Activated naive CD8-positive, alpha-beta T cell (primary cell): ENCODE measurements around the gene LRRC4C.
A peak's percentile ranks its signal among the peaks of the same experiment; 100 is the strongest.

Source experiments
- H3K27ac Mint-ChIP-seq: one replicate; pipeline ENCODE4 v1.8.0; 2021; ENCODE audit warnings: mixed read lengths
- H3K27me3 Mint-ChIP-seq: one replicate; pipeline ENCODE4 v1.8.0; 2021; ENCODE audit warnings: mixed read lengths
- H3K36me3 Mint-ChIP-seq: one replicate; pipeline ENCODE4 v1.8.0; 2021; ENCODE audit warnings: mixed read lengths
- H3K4me1 Mint-ChIP-seq: one replicate; pipeline ENCODE4 v1.8.0; 2021; ENCODE audit warnings: low read depth, mixed read lengths
- H3K4me3 Mint-ChIP-seq: one replicate; pipeline ENCODE4 v1.8.0; 2021; ENCODE audit warnings: mild to moderate bottlenecking, mixed read lengths
- H3K9me3 Mint-ChIP-seq: one replicate; pipeline ENCODE4 v1.8.0; 2021; ENCODE audit warnings: low read depth, mixed read lengths

LRRC4C gene

GRCh38 chr11:40315122-40315521, 1144.3 kb downstream of the LRRC4C start:
- Mint-ChIP-seq H3K4me1 (no peaks in the 10 kb centered on the region), H3K4me3 (no peak overlapping the region), H3K9me3 (peaks cover 17% of the 10 kb centered on the region)

GRCh38 chr11:40314327-40314726, 1145.1 kb downstream of the LRRC4C start:
- no peaks in the 10 kb centered on the region for H3K4me1 Mint-ChIP-seq
- H3K36me3 Mint-ChIP-seq, result no peaks in the 10 kb centered on the region
- H3K27me3 Mint-ChIP-seq, result no peaks in the 10 kb centered on the region
- no peak overlapping the region for H3K4me3 Mint-ChIP-seq
- no peak overlapping the region for H3K27ac Mint-ChIP-seq
- peaks cover 17% of the 10 kb centered on the region for H3K9me3 Mint-ChIP-seq

More at GRCh38 chr11:40315122-40315521, 1144.3 kb downstream of the LRRC4C start:
- no peaks in the 10 kb centered on the region for H3K36me3 Mint-ChIP-seq
- no peak overlapping the region for H3K27ac Mint-ChIP-seq
- no peaks in the 10 kb centered on the region for H3K27me3 Mint-ChIP-seq

GRCh38 chr11:40306938-40307548, 1152.4 kb downstream of the LRRC4C start:
- H3K4me1 Mint-ChIP-seq, result no peaks in the 10 kb centered on the region
- no peak overlapping the region for H3K4me3 Mint-ChIP-seq
- H3K36me3 Mint-ChIP-seq, result no peaks in the 10 kb centered on the region
- no peaks in the 10 kb centered on the region for H3K27me3 Mint-ChIP-seq
- H3K27ac Mint-ChIP-seq, result no peak overlapping the region
- H3K9me3 Mint-ChIP-seq, result peaks cover 9% of the 10 kb centered on the region

GRCh38 chr11:40302669-40303068, 1156.8 kb downstream of the LRRC4C start:
- H3K36me3 Mint-ChIP-seq, result no peaks in the 10 kb centered on the region
- H3K4me1 Mint-ChIP-seq, result no peaks in the 10 kb centered on the region
- H3K27ac Mint-ChIP-seq, result no peak overlapping the region
- H3K9me3 Mint-ChIP-seq, result peaks cover 11% of the 10 kb centered on the region
- H3K4me3 Mint-ChIP-seq, result no peak overlapping the region
- no peaks in the 10 kb centered on the region for H3K27me3 Mint-ChIP-seq

GRCh38 chr11:40295466-40295865, 1164.0 kb downstream of the LRRC4C start:
- peaks cover 4% of the 10 kb centered on the region for H3K36me3 Mint-ChIP-seq
- H3K4me3 Mint-ChIP-seq, result no peak overlapping the region
- H3K27me3 Mint-ChIP-seq, result peaks cover 16% of the 10 kb centered on the region
- H3K27ac Mint-ChIP-seq, result no peak overlapping the region
- H3K9me3 Mint-ChIP-seq, result peaks cover 10% of the 10 kb centered on the region
- H3K4me1 Mint-ChIP-seq, result peaks cover 11% of the 10 kb centered on the region

- Mint-ChIP-seq H3K9me3 (peaks cover 8% of the 10 kb centered on the region), H3K4me3 (no peak overlapping the region), H3K4me1 (peaks cover 11% of the 10 kb centered on the region)
Observed at GRCh38 chr11:40294741-40295140, 1164.7 kb downstream of the LRRC4C start.

GRCh38 chr11:40294349-40294735, 1165.1 kb downstream of the LRRC4C start:
- H3K27me3 Mint-ChIP-seq, result peaks cover 16% of the 10 kb centered on the region
- peaks cover 11% of the 10 kb centered on the region for H3K4me1 Mint-ChIP-seq
- peaks cover 4% of the 10 kb centered on the region for H3K9me3 Mint-ChIP-seq
- no peak overlapping the region for H3K27ac Mint-ChIP-seq
- peaks cover 4% of the 10 kb centered on the region for H3K36me3 Mint-ChIP-seq
- no peak overlapping the region for H3K4me3 Mint-ChIP-seq

More at GRCh38 chr11:40294741-40295140, 1164.7 kb downstream of the LRRC4C start:
- peaks cover 4% of the 10 kb centered on the region for H3K36me3 Mint-ChIP-seq
- no peak overlapping the region for H3K27ac Mint-ChIP-seq
- H3K27me3 Mint-ChIP-seq, result peaks cover 16% of the 10 kb centered on the region

GRCh38 chr11:40293655-40294348, 1165.7 kb downstream of the LRRC4C start:
- peaks cover 3% of the 10 kb centered on the region for H3K9me3 Mint-ChIP-seq
- H3K4me3 Mint-ChIP-seq, result peak overlapping the region; percentile 82
- H3K27me3 Mint-ChIP-seq, result peaks cover 16% of the 10 kb centered on the region
- H3K27ac Mint-ChIP-seq, result no peak overlapping the region
- H3K36me3 Mint-ChIP-seq, result peaks cover 4% of the 10 kb centered on the region
- H3K4me1 Mint-ChIP-seq, result peaks cover 11% of the 10 kb centered on the region

- Mint-ChIP-seq H3K9me3 (peaks cover 3% of the 10 kb centered on the region), H3K4me1 (peaks cover 11% of the 10 kb centered on the region), H3K27me3 (peaks cover 16% of the 10 kb centered on the region), H3K36me3 (peaks cover 4% of the 10 kb centered on the region), H3K4me3 (no peak overlapping the region), H3K27ac (no peak overlapping the region)
Observed at GRCh38 chr11:40292721-40293508, 1166.5 kb downstream of the LRRC4C start.

GRCh38 chr11:40291741-40292140, 1167.7 kb downstream of the LRRC4C start:
- Mint-ChIP-seq H3K36me3 (peaks cover 4% of the 10 kb centered on the region), H3K9me3 (peaks cover 3% of the 10 kb centered on the region), H3K4me1 (peaks cover 11% of the 10 kb centered on the region), H3K27ac (no peak overlapping the region), H3K27me3 (peaks cover 16% of the 10 kb centered on the region), H3K4me3 (no peak overlapping the region)

- Mint-ChIP-seq H3K4me1 (peaks cover 11% of the 10 kb centered on the region), H3K4me3 (no peak overlapping the region), H3K36me3 (peaks cover 4% of the 10 kb centered on the region), H3K27me3 (peaks cover 16% of the 10 kb centered on the region), H3K27ac (no peak overlapping the region), H3K9me3 (peaks cover 3% of the 10 kb centered on the region)
Observed at GRCh38 chr11:40291329-40291728, 1168.1 kb downstream of the LRRC4C start.

GRCh38 chr11:40290171-40290631, 1169.3 kb downstream of the LRRC4C start:
- peaks cover 16% of the 10 kb centered on the region for H3K27me3 Mint-ChIP-seq
- no peak overlapping the region for H3K27ac Mint-ChIP-seq
- H3K36me3 Mint-ChIP-seq, result peaks cover 4% of the 10 kb centered on the region
- peaks cover 11% of the 10 kb centered on the region for H3K4me1 Mint-ChIP-seq
- no peaks in the 10 kb centered on the region for H3K9me3 Mint-ChIP-seq
- no peak overlapping the region for H3K4me3 Mint-ChIP-seq

- Mint-ChIP-seq H3K9me3 (no peaks in the 10 kb centered on the region), H3K27me3 (peaks cover 16% of the 10 kb centered on the region), H3K36me3 (peaks cover 4% of the 10 kb centered on the region), H3K27ac (no peak overlapping the region), H3K4me3 (no peak overlapping the region), H3K4me1 (peaks cover 11% of the 10 kb centered on the region)
Observed at GRCh38 chr11:40289370-40289769, 1170.1 kb downstream of the LRRC4C start.

- no peak overlapping the region for H3K4me3 Mint-ChIP-seq
- no peaks in the 10 kb centered on the region for H3K9me3 Mint-ChIP-seq
- H3K27ac Mint-ChIP-seq, result no peak overlapping the region
Observed at GRCh38 chr11:40287916-40288803, 1171.3 kb downstream of the LRRC4C start.

More at GRCh38 chr11:40287916-40288803, 1171.3 kb downstream of the LRRC4C start:
- peaks cover 9% of the 10 kb centered on the region for H3K27me3 Mint-ChIP-seq
- H3K4me1 Mint-ChIP-seq, result peaks cover 3% of the 10 kb centered on the region
- H3K36me3 Mint-ChIP-seq, result no peaks in the 10 kb centered on the region
